HG02973 (cell line): ENCODE measurements around the gene HIGD1A.
A peak's percentile ranks its signal among the peaks of the same experiment; 100 is the strongest.

Experiments used
- ATAC-seq: cut with Tn5 transposase; IDR thresholded peaks from one replicate; pipeline ENCODE4 v1.9.1; 2021; ENCODE audit warnings: moderate library complexity; ENCODE audit not compliant: unreplicated experiment

HIGD1A gene

GRCh38 chr3:42804106-42804830 lies at the start of gene HIGD1A:
Gene HIGD1A (minus strand): TSS chr3:42804490. CDS start chr3:42794253, 10,237 bp downstream.
- ATAC-seq = peak; percentile 98

- no peak for ATAC-seq
Measured at GRCh38 chr3:42853739-42854302, 49.5 kb upstream of the HIGD1A start.

GRCh38 chr3:42853056-42853455 lies 48.8 kb upstream of the HIGD1A start:
- no peak for ATAC-seq

GRCh38 chr3:42852441-42852840 lies 48.2 kb upstream of the HIGD1A start:
- no peak for ATAC-seq

- ATAC-seq = no peak
Measured at GRCh38 chr3:42851228-42851834, 47.0 kb upstream of the HIGD1A start.

GRCh38 chr3:42850263-42850662 lies 46.0 kb upstream of the HIGD1A start:
- no peak for ATAC-seq

GRCh38 chr3:42849017-42849416 lies 44.7 kb upstream of the HIGD1A start:
- no peak for ATAC-seq

GRCh38 chr3:42847731-42848130 lies 43.4 kb upstream of the HIGD1A start:
- no peak for ATAC-seq

- ATAC-seq = no peak
Measured at GRCh38 chr3:42846685-42847522, 42.6 kb upstream of the HIGD1A start.

- ATAC-seq = no peak
Measured at GRCh38 chr3:42844815-42845214, 40.5 kb upstream of the HIGD1A start.

GRCh38 chr3:42844412-42844713 lies 40.1 kb upstream of the HIGD1A start:
- no peak for ATAC-seq

- ATAC-seq = no peak
Measured at GRCh38 chr3:42843713-42844411, 39.6 kb upstream of the HIGD1A start.

GRCh38 chr3:42841332-42841731 lies 37.0 kb upstream of the HIGD1A start:
- no peak for ATAC-seq

- ATAC-seq = peak; percentile 98
Measured at GRCh38 chr3:42839616-42840015, 35.3 kb upstream of the HIGD1A start.

- no peak for ATAC-seq
Measured at GRCh38 chr3:42838571-42838970, 34.3 kb upstream of the HIGD1A start.

GRCh38 chr3:42836150-42837123 lies 32.1 kb upstream of the HIGD1A start:
- no peak for ATAC-seq

- ATAC-seq = peak; percentile 43
Measured at GRCh38 chr3:42831321-42831713, 27.0 kb upstream of the HIGD1A start.

GRCh38 chr3:42830437-42831320 lies 26.4 kb upstream of the HIGD1A start:
- ATAC-seq = no peak
